ENCODE results near the gene CENATAC.

DNA sequence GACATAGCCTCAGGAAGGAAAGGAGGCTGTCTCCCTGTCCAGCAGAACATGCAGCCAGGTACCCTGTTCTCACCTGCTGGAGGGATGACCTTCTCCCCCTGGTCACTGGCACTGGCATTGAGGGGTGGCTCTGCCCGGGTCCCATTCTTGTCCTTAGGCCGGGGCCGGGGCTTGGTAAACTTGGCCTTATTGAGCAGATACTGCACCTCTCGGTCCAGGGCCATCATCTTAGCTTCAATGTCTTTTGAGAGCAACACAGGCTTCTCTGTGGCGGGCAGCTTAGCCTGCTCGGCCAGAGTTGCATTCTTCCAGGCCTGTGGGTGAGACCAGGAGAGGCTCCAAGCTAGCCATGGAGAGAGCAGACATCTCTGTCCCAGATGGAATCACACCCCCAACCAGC, 48.6 kb downstream of the CENATAC start:
- TF ChIP-seq TAF1 (IDR thresholded peaks at IDR 0.05; ENCODE audit: borderline replicate concordance, insufficient read depth, low read length) (no peak), SIN3A (IDR thresholded peaks at IDR 0.05; ENCODE audit: borderline replicate concordance, insufficient read depth, low read length) (no peak)

Measured in PFSK-1 (cell line).